Heart left ventricle (tissue), 13 donors: ENCODE measurements around the gene RPA3.
"Not testable (repeated sequence)": the region's sequence is repeated elsewhere in the genome, so short reads cannot be mapped to it uniquely, and the experiment has no call there.

Source experiments
- POLR2A ChIP-seq, 2 donors: fragments of 450-650 bp; IDR thresholded peaks; one replicate each; pipeline ENCODE4 v1.6.1; 2017; ENCODE audit warnings: antibody characterized with exemption in 2 of 2, mild to moderate bottlenecking in 2 of 2, moderate library complexity in 2 of 2
- TF ChIP-seq, protein P1 (sequence below), 12 donors: fragments of 200-600 bp; sonication (generic) in 4 of 12; IDR thresholded peaks; one replicate each; pipeline versions ENCODE4 v1.5.0 to v1.8.0; 2018 to 2022; ENCODE audit warnings: antibody characterized with exemption in 12 of 12, mild to moderate bottlenecking in 5 of 12
- donor health status: ischemic (EF 13 %, LVEDD 7.1; RV severe dilation, severe dysfunction).
- donor health status: DM: no; HTN: yes; CAD: no.
- donor health status: DM: no; HTN: no; CAD: no.
- donor health status: ischemic (EF 25% LVEDD 6.9; RV normal size, moderate dysfunction).
- donor health status: ischemic (EF 25% LVEDD 5.7; RV mildly dilated, moderate dysfunction).
- donor health status: ischemic (EF 35%, LVEDD 5.7; RV mildly dilated, moderate dysfunction).
- donor health status: nonischemic (EF 11% LVEDD 7.7; RV severe dilation, severe dysfunction).
- donor health status: DM: yes; HTN: yes; CAD: no.
- donor health status: PGD.
- donor health status: ischemic (EF 29% LVEDD 5.4; RV normal size, mild dysfunction).
- donor health status: nonischemic (EF 23%, LVEDD 6.1; RV moderate dilation, normal function).

DNA sequence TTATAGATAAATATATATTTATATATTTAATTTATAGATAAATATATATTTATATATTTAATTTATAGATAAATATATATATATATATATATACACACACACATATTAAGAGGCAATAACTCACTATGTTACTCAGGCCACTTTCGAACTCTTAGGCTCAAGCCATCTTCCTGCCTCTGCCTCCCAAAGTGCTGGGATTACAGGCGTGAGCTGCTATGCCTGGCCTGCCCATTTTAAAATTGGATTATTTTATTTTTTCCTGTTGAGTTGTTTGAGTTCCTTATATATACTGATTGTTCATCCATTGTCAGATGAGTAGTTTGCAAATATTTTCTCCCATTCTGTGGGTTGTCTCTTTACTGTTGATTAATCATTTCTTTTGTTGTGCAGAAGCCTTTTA, 38.8 kb downstream of the RPA3 start:
- TF ChIP-seq, protein P1, sequence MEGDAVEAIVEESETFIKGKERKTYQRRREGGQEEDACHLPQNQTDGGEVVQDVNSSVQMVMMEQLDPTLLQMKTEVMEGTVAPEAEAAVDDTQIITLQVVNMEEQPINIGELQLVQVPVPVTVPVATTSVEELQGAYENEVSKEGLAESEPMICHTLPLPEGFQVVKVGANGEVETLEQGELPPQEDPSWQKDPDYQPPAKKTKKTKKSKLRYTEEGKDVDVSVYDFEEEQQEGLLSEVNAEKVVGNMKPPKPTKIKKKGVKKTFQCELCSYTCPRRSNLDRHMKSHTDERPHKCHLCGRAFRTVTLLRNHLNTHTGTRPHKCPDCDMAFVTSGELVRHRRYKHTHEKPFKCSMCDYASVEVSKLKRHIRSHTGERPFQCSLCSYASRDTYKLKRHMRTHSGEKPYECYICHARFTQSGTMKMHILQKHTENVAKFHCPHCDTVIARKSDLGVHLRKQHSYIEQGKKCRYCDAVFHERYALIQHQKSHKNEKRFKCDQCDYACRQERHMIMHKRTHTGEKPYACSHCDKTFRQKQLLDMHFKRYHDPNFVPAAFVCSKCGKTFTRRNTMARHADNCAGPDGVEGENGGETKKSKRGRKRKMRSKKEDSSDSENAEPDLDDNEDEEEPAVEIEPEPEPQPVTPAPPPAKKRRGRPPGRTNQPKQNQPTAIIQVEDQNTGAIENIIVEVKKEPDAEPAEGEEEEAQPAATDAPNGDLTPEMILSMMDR (IDR thresholded peaks at IDR 0.05): not testable (repeated sequence)
- TF ChIP-seq POLR2A (IDR thresholded peaks at IDR 0.05): not testable (repeated sequence)
